Hindlimb muscle (tissue), 1 donor: ENCODE measurements around the gene HOXA5. TPM values are rescaled to one million over a fixed set of nuclear protein-coding genes. Genes with fewer than 3 reads are reported as not detected.

ENCODE experiments used
- DNase-seq: peaks from one replicate; pipeline ENCODE4 v3.0.0-alpha.2; 2013
- polyA plus RNA-seq: library from polyadenylated mRNA; unstranded; fragments of 120-200 nt; gene quantifications from one replicate; pipeline ENCODE4 v1.2.1, GENCODE V29; 2013; ENCODE audit not compliant: insufficient read length

HOXA5 gene
- polyA plus RNA-seq, 1 donor: 7.0 TPM

DNA sequence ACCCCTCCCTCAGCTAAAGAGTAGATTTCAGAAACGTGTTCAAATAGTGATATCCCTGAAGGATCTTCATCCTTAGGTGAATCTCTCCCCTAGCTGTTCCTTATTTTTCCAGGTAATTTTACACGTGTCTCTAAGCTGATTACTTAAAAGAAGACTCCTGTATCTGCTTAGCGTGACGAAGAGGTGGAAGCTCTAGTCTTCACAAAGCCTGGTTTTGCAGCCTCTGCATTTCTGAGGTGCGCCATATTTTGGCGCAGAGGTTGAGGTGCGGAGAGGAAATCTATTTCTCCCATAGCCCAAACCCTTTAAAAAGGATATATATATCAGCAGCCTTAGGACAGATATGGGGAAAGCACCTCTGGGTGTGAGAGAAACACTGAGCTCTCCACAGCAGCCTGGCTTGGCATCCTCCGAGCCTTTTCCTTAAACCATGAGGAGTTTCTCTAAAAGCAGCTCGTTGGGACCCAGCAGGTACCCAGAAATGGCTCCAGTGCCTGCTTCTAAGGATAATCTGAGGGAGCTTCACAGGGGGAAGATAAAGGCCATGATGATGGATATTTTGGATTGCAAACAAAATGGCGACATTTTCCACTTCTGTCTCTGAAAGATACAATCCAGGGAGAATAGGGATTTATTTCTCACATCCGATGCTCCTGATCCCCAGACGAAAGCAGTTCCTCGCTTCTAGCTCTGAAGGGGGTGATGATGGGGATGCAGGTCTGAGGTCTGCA is 38.0 kb downstream of the HOXA5 start:
- DNase-seq: no peak

DNA sequence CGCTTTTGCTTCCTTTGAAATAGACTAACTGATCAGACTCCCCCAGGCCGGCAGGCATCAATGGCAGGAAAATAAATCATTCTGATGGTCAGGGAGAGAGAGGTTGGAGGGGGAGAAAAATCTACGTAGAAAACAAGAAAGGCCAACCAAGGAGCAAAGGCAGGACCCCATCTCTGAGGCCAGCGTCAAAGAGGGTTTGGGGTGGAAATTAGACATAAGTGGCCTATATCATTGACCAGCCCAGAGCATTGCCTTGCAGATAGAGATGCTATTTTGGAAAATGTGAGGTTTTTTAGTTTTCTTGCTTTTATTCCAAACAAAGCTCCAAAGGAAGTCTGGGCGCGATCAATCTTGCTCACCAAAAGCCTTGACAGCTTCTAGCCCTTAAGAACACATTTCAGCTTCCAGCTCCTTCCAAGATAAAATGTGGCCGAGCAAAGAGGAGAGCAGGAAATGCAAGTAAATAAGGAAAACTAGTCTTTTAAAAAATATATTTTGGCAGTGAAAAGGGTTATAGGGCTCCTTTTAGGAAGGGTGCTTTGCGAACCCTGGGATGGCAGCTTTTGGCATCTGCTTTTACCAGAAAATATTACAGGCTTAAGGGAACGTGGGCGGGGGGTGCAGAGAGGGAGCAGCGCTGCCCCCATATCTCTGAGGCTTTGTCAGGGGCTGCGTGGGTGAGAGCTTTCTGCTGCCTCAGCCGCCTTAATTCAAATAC is 39.0 kb downstream of the HOXA5 start:
- no peak for DNase-seq

DNA sequence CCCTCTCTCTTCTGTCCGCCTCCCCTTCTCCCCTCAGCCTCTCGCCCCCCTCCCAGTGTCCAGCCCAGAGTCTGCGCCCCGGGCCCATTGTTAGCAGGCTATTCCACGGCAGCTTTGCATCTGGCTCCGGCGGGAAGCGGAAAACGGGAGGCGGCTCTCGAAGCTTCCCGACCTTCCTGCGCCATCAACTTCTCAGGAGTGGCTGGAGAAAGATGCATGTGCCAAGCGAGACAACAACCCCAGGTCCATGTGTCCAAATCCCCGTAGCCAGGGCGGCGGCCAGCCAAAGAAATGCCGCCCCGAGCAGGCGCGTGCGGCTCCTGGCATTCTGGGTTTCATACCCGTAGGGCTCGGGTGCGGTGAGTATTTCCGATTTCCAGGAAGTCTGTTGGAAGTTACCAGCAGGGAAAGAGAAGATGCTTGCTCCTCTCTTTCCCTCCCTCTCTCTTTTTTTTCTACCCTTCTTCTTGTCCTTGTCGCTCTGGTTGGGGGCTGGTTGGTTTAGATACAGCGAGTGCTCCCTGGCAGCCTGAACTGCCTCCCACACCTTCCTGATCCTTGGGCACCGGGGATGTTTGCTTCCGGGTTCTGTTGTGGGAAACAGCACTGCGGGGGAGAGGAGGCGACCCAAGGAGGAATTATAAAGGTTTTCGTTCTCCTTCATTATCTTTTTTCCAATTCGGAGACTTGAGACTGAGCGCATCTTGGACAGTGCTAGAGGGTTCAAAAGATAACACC is 39.8 kb downstream of the HOXA5 start:
- DNase-seq: no peak

DNA sequence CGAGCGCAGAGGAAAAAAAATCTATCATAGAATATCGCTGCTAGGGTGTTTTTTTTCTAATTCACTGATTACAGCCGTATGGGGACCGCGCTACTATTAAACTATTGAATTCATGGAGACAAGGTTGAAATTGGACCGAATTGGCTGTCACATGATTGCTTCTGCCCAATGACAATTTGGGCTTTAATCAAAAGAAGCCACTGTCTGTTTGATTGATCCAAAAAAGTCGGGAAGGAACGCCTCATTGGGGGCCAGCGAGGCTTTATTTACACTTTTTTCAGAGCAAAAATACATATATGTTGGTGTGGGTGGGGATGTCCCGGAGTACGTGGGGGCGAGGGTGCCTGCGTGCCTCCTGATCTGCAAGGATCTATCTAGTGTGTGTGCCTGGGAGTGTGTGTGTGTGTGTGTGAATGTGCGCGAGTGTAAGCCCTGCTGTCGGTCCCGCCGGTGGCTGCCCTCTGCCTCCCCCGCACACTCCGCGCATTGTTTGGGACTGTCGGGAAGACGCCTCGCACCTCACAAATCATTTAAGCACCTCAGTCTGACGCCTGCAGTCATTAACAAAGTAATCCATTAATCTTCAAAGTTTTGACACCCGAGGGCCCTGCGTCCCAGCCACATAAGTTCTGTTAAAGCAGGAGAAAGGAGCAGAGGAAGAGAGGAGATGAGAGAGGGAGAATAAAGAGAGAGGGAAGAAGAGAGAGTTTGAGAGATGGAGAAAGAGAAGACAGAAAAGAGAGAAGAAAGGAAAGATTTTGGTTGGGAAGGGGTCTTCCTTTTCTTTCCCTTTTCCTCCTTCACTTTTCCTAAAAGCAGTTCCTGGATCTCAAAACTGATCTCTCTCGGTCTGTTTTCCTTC is 40.7 kb downstream of the HOXA5 start, which contains the start of gene HOXA2:
HOXA2 (minus strand) TSS at position 103 of the 862 bp plus-strand sequence. CDS start 183 bp downstream, outside the sequence.
- no peak for DNase-seq

DNA sequence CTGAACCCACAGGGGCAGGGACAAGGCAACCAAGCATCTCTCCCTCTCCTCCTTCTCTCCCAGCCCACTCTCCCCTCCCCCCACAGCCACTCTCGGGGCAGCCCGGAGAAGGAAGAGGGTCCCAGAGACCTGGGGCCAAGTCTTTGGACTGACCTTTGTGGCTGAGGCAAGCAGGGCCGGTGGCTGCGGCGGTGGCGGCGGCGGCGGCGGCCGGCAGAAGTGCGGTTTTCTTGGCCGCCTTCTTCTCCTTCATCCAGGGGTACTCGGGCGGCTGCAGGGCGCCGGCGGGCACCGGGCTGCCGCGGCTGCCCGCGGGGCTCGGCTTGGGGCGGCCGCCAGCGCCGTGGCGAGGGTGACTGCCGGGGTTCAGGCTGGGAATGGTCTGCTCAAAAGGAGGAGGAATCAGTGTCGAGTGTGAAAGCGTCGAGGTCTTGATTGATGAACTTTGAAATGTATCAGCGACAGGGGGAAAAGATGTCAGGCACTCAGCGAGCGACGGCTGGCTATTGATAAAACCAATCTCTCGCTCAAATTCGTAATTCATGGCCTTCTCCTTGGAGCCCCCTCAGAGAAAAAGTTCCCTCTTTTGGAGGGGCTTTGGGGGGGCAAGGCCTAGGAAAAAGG is 41.4 kb downstream of the HOXA5 start:
- no peak for DNase-seq

DNA sequence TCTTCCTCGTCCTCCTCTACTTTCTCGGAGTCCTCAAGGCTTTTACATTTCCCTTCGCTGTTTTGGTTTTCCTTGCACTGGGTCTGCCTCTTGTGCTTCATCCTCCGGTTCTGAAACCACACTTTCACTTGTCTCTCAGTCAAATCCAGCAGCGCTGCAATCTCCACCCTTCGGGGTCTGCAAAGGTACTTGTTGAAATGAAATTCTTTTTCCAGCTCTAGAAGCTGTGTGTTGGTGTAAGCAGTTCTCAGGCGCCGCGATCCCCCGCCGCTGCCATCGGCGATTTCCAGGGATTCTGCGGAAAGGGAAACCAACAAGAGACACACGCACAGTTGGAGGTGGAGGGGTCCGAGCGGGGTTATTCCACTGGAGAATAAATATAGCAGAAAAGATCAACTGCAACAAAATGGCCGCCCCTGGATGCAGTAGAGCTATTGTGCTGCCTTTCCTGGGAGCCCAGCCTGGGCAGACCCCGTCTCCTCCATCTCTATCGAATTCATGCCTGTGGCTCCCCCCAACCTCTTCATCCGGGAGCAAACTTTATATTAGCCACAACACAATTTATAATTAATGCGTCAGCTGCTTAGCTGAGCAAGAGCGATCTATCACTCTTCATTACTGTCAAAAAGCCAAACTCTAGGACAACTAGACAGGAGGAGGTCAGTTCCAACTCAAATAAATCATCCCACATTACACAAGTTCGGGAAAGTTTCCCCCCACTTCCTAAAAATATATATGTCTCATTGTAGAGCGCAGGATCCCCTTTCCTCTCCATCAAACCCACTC is 42.1 kb downstream of the HOXA5 start:
- DNase-seq: no peak

DNA sequence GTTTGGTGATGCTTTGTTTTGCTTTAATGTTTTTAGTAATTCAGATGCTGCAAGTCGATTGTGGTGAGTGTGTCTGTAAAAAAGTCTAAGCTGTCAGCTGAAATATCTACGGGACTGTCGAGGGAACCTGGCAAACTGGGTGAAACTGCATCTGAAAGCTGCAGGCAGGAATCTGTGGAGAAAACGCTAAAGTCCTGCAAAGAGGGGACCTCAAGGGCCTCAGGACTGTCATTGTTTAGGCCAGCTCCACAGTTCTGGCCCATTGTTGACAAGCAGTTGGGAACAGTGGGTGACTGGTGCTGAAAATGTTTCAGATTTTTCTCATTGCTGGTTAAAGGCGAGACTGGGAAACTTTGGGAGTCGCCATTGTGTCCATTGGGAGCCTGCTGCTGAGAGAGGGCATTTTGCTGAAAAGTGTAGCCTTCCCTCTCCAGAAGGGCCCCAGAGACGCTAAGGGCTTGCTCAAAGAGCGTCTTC is 42.7 kb downstream of the HOXA5 start:
- DNase-seq: no peak

DNA sequence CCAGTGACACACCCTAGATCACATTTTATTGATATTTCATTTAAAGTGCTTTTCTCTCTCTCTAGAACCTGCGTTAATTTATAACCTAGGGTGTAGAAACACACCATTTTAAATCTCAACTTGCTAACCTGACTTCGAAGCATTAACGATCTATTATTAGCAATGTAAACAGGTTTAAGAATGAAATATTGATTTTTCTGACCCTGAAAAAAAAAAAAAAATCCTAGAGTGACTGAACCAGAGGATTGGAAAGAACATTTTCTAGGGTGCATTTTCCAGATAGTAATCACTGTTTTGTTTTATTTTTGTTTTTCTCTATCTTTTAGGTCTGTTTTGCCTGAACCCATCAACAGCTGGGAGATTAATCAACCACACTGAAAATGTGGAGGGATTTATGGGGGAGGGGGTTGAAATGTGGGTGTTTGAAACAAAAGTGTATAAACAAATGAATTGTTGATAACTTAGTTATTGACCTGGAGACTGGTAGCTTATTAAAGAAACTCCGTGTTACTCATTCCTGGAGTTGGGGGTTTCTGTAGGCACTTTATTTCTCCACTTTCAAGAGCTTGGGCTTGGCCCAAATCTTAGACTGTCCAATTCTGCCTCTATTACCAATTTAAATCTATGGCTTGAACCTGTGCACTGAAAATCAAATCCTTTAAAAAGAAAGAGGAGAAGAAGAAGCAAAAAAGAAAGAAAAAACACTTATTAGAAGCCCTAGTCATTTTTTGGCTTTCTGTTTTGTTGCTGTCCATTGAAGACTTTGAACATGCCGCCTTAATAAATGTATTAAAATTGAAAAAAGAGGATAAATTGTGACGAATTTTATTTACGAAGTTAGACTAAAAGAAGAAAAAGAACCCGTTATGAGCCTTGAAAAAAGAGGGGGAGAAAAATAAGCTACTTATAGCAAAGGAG is 43.8 kb downstream of the HOXA5 start:
- DNase-seq: no peak

DNA sequence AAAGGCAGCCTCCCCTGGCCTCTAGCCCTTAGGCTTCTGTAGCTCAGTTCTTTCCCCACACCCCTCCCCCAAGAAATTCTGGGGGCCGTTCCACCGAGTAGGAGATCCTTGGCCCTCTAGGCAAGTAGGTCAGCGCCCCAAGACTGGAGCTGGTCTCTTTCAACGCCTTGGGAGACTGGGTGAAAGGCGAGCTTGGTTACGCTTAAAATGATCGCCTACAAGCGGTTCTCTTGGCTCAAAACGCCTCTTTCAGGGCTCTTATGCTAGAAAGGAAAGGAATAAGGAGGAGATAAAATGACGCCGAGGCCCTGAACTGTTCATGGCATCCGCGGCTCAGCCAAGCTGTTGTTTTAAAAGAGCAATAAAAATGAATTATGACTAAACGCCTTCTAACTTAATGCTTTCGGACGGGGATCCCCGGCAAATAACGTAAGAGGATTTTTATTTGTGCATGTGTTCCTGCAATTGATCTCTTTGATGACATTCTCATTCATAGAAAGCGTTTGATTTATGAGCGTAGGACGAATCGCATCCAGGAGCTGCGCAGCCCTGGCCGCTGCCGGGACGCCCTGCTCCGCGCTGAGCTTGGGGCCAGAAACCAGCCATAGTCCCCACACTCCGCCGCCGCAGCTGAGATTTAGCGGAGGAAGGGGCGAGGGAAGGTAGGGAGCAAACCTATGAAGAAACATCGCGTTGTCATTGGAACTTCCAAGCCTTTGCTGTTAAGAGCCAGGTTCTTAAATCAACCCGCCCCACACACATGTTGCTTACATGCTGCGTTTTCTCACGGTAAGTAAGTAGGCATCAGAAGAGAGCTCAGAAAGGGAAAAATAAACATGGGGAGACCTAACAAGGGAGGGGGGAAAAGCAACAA is 44.7 kb downstream of the HOXA5 start:
- no peak for DNase-seq

DNA sequence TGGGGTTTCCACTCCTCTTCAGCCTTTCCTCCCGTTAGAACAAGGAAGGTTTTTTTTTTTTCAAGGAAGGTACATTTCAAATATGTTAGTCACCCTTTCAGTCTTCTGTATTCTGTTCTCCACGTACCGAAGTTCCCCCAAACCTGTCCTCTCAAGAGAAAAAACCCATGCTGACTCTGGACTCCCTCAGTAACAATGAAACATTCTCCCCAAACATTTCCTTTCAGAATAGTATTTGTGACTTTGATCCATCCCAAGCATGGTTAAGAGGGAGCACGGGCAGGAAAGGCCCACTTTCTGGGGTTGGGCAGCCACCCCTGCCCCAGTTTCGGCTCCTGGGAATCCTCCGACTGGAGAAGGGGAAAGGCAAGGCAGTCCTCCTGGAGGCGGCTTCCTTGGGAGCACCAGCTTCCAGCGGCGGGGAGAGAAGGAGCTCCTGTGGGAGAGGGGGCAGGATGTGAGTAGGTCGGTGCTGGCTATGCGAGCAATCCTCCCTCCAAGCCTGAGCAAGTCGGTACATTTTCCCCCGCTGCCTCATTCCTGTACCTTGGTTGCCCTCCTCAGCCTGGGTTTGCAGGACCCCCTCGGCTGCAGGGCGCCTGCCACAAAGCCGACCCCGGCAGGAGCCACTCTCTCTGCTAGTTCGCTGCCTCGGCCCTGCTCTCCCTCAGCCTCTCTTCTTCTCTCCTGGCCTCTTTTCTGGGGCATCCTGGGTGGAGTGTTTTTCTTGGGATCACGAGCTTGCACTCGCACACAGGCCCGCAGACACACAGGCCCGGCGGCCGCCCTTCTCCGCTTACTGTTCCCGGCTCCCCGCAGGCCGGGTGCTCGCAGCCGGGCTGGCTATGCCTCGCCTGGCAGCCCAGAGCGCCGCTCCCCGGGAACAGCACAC is 45.5 kb downstream of the HOXA5 start:
- no peak for DNase-seq

DNA sequence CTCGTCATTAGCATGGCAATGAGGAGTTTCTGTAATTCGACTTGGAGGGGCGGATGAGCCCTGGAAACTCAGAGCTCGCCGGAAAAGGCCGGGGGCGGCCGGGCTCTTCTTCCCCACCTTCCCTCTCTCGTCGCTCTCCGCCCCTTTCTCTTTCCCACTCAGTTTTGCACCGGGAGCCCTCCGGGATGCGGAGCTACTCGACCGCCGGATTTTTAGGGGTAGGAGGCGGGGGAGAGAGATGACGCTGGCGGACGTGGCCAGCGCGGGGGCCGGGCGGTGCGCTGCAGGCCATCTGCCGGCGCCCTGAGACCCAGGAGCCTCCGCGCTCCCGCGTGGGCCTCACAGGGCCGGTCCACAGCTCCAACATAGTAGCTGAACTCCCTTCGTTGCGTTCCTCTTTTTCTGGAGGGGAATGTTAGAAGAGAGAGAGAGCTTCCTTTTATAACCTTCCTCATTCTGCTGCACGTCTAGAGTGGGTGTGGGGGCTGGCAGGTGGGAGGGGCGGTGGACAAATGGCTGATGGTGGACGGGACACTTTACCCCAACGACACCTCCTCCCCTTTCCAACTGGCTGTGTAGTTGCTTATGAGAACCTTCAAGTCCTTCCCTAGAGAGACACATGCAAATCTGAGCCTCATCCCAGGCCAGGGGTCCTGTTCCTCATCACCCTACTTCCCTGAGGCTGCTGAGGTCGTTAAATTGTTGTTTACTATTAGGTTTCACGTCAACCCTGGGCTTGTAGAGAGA is 46.5 kb downstream of the HOXA5 start:
- DNase-seq: peak; percentile 77

DNA sequence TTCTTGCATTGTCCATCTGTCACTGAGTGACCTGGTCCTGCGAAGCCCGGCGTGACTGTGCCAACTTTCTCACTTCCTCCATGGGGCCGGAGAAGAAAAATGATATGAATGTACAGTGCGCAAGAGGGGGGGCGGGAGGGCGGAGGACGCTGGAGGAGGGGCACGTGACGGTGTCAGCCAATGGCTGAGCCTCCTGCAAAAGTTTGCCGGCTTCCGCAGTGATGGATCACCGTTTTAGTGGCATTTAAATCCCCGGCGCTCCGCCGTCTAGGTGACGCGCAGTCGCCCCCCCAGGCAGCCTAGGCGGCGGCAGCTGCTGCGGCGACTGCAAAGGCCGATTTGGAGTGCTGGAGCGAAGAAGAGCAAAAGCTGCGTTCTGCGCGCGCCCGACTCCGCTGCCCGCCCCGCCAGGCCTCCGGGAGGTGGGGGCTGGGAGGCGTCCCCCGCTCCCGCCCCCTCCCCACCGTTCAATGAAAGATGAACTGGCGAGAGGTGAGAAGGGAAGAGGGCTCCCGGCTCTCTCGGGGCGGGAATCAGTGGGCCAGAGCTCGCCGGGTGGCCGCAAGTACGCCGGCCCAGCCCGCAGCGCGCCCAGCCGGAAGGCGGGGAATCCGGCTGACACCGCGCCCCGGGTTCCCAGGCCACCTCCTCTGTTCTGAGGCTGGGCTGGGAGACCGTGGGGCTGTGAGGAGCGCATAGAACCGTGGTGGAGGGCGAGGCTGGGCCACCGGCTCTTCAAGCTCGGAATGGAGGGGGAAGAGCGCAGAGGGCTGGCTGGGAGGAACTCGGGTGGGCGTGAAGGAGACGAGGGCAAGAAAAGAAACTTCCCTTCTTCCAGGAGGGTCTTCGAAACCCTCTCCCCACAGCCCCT is 47.3 kb downstream of the HOXA5 start, which contains the start of gene HOXA1:
HOXA1 (minus strand) TSS at position 104 of the 871 bp plus-strand sequence; CDS start at position 16, 88 bp downstream.
- peak; percentile 82 for DNase-seq

DNA sequence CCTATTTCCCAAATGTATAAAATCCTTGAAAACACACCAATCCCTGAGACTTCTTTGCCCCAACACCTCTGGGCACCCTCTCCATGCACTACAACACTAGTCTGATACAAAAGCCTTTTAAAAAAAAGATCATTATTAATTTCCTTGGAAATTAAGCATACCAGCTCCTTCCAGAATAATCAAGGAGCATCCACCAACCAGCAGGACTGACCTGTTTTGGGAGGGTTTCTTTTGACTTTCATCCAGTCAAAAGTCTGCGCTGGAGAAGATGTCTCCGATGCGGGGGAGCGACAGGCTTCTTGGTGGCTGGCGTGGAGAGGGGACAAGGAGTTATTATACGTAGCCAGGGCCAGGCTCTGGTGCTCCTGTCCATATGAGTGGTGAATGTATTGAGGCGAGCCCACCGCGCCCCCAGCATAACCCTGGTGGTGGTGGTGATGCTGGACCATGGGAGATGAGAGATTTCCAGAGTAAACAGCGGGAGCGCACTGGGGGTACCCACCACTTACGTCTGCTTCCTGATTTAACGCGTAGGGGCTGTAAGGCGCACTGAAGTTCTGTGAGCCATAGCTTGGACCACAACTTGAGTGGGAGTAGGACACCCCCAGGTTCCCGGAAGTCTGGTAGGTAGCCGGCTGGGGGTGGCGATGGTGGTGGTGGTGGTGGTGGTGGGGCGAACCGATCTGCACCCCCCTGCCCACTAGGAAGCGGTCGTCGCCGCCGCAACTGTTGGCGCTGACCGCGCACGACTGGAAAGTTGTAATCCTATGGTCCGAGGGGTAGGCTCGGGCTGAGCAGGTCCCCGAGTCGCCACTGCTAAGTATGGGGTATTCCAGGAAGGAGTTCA is 48.2 kb downstream of the HOXA5 start:
- DNase-seq: no peak

DNA sequence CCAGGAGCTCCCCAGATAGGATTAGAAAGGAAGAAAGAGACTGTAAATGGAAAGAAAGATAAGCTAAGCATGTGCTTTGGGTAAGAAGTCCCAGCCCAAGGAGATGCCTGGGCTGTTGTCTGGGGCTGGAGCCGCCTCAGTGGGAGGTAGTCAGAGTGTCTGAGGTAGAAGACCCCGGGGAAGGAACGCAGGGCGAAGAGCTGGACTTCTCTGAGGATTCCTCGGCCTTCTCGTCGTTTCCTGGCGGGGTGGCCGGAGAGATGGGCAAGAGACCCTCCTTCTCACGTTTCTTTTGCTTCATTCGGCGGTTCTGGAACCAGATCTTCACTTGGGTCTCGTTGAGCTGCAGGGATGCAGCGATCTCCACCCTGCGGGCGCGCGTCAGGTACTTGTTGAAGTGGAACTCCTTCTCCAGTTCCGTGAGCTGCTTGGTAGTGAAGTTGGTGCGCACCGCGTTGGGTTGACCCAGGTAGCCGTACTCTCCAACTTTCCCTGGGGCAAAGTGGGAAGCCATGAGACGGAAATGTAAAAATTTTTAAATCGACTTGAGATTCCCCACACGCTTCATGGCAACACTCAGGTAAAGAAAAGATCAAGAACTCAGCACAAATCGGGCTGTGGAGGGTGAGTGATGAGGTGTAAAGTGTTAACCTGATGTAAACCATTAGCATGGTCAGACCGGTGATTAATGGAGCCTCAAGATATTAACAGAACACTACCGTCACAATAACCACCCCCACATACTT is 49.0 kb downstream of the HOXA5 start:
- no peak for DNase-seq
